NCI-H524 treated with DMSO at 0.1 percent for 48 hours (cell line): Measurements from ENCODE around the gene SLC36A4.
"Not testable (repeated sequence)": the region's sequence is repeated elsewhere in the genome, so short reads cannot be mapped to it uniquely, and the experiment has no call there.

Experiments
- DNase-seq: peaks from one replicate; lab custom pipeline; 2025; lab: John Stamatoyannopoulos, UW

Gene SLC36A4

GRCh38 chr11:93197380-93198214, at the start of gene SLC36A4:
Gene SLC36A4, minus strand, starts transcription at chr11:93197991. Its CDS starts 159 bp downstream, at chr11:93197832.
- DNase-seq = peak; percentile 41

- not testable (repeated sequence) for DNase-seq
Measured at GRCh38 chr11:93246790-93247189, 49.0 kb upstream of the SLC36A4 start.

- no peak for DNase-seq
Measured at GRCh38 chr11:93244018-93244417, 46.2 kb upstream of the SLC36A4 start.

- no peak for DNase-seq
Measured at GRCh38 chr11:93239966-93240365, 42.2 kb upstream of the SLC36A4 start.

GRCh38 chr11:93238956-93239355, 41.2 kb upstream of the SLC36A4 start:
- no peak for DNase-seq

GRCh38 chr11:93236741-93237675, 39.2 kb upstream of the SLC36A4 start:
- DNase-seq = no peak

- DNase-seq = peak; percentile 14
Measured at GRCh38 chr11:93234602-93235207, 36.9 kb upstream of the SLC36A4 start.

GRCh38 chr11:93229876-93230275, 32.1 kb upstream of the SLC36A4 start:
- no peak for DNase-seq

GRCh38 chr11:93225662-93226061, 27.9 kb upstream of the SLC36A4 start:
- no peak for DNase-seq

GRCh38 chr11:93221539-93221938, 23.7 kb upstream of the SLC36A4 start:
- no peak for DNase-seq

- no peak for DNase-seq
Measured at GRCh38 chr11:93220078-93220477, 22.3 kb upstream of the SLC36A4 start.

- no peak for DNase-seq
Measured at GRCh38 chr11:93219440-93219839, 21.6 kb upstream of the SLC36A4 start.

- DNase-seq = no peak
Measured at GRCh38 chr11:93216511-93217101, 18.8 kb upstream of the SLC36A4 start.

GRCh38 chr11:93213622-93214021, 15.8 kb upstream of the SLC36A4 start:
- DNase-seq = no peak

- DNase-seq = no peak
Measured at GRCh38 chr11:93212094-93212493, 14.3 kb upstream of the SLC36A4 start.

GRCh38 chr11:93209466-93209865, 11.7 kb upstream of the SLC36A4 start:
- no peak for DNase-seq

- DNase-seq = no peak
Measured at GRCh38 chr11:93208663-93209270, 11.0 kb upstream of the SLC36A4 start.

GRCh38 chr11:93199616-93200015, 1.8 kb upstream of the SLC36A4 start:
- no peak for DNase-seq

GRCh38 chr11:93198215-93198845, 539 bp upstream of the SLC36A4 start:
- no peak for DNase-seq

GRCh38 chr11:93196816-93197379, 893 bp downstream of the SLC36A4 start:
- DNase-seq = no peak
